Colonic mucosa (tissue), 4 donors: ENCODE data around the gene SNX32. TPM values are rescaled to one million over a fixed set of nuclear protein-coding genes. Genes with fewer than 3 reads are reported as not detected.

Experiments
- DNase-seq: peaks from one replicate; pipeline ENCODE4 v3.0.0-alpha.2; 2020
- H3K27ac ChIP-seq: fragments of 200-600 bp; one replicate; pipeline ENCODE4 v1.8.0; 2021
- H3K27me3 ChIP-seq: fragments of 200-600 bp; one replicate; pipeline ENCODE4 v1.8.0; 2021
- H3K36me3 ChIP-seq: fragments of 200-600 bp; one replicate; pipeline ENCODE4 v1.8.0; 2021
- H3K4me1 ChIP-seq: fragments of 200-600 bp; one replicate; pipeline ENCODE4 v1.8.0; 2021; ENCODE audit warnings: mild to moderate bottlenecking
- H3K4me3 ChIP-seq: fragments of 200-600 bp; one replicate; pipeline ENCODE4 v1.8.0; 2021
- H3K9ac ChIP-seq, 2 donors: one replicate each; pipeline ENCODE4 v1.7.0; 2013; ENCODE audit warnings: control low read depth in 2 of 2, low read depth in 2 of 2, low read length in 2 of 2
- H3K9me3 ChIP-seq: fragments of 200-600 bp; one replicate; pipeline ENCODE4 v1.8.0; 2021
- CTCF ChIP-seq: fragments of 200-600 bp; IDR thresholded peaks from one replicate; pipeline ENCODE4 v1.8.0; 2022; ENCODE audit warnings: antibody characterized with exemption, mild to moderate bottlenecking
- intact Hi-C: fragments of 100-400 bp; cut with DNase I; formaldehyde crosslinking; loops from one replicate; pipeline ENCODE4 v1.14.1; 2022
- total RNA-seq, 2 donors: library from RNA; stranded (reverse); fragmentation: NEBNext Ultra II Directional in 1 of 2; extraction: Animal tissue kit (Norgen Biotek cat#: 25700) in 1 of 2; gene quantifications; one replicate each; pipeline ENCODE4 v1.2.1, GENCODE V29; 2021
- donor health status: healthy.
- donor health status: DM: no; HTN: no; CAD: no.
- donor health status: DM: no; HTN: no; CAD: no.

Gene SNX32
- total RNA-seq, 2 donors from 2014 or later = 1.6 to 1.9 TPM

GRCh38 chr11:65868907-65869306 lies 35.1 kb downstream of the SNX32 start:
- intact Hi-C loops = no loop called here
- Histone ChIP-seq H3K36me3 (no peaks in the 10 kb centered on the region), H3K4me1 (no peaks in the 10 kb centered on the region), H3K27me3 (no peaks in the 10 kb centered on the region), H3K9ac (no peak overlapping the region), H3K9me3 (no peaks in the 10 kb centered on the region), H3K4me3 (no peak overlapping the region), H3K27ac (no peak overlapping the region)
- no peak for TF ChIP-seq CTCF
- no peak for DNase-seq

- H3K4me1 ChIP-seq = no peaks in the 10 kb centered on the region
- intact Hi-C loops = no loop called here
- no peak for DNase-seq
- H3K27ac ChIP-seq = no peak overlapping the region
- H3K9me3 ChIP-seq = no peaks in the 10 kb centered on the region
- H3K36me3 ChIP-seq = no peaks in the 10 kb centered on the region
- no peak for TF ChIP-seq CTCF
- H3K4me3 ChIP-seq = no peak overlapping the region
- no peaks in the 10 kb centered on the region for H3K27me3 ChIP-seq
- no peak overlapping the region for H3K9ac ChIP-seq
Observed at GRCh38 chr11:65869643-65870306, 36.0 kb downstream of the SNX32 start.

- no peak for TF ChIP-seq CTCF
- DNase-seq = no peak
- Histone ChIP-seq H3K9me3 (no peaks in the 10 kb centered on the region), H3K4me3 (no peak overlapping the region), H3K36me3 (no peaks in the 10 kb centered on the region), H3K27me3 (no peaks in the 10 kb centered on the region), H3K4me1 (no peaks in the 10 kb centered on the region), H3K27ac (no peak overlapping the region), H3K9ac (peak overlapping the region in 1 of 2 donors; percentile 19)
- intact Hi-C loops = no loop called here
Observed at GRCh38 chr11:65870307-65870658, 36.5 kb downstream of the SNX32 start.

- intact Hi-C loops = no loop called here
- DNase-seq = no peak
- Histone ChIP-seq H3K4me3 (no peak overlapping the region), H3K9ac (peak overlapping the region; percentile 18 to 65), H3K4me1 (no peaks in the 10 kb centered on the region), H3K27me3 (no peaks in the 10 kb centered on the region), H3K36me3 (no peaks in the 10 kb centered on the region), H3K9me3 (no peaks in the 10 kb centered on the region), H3K27ac (peak overlapping the region; percentile 67)
- TF ChIP-seq CTCF = no peak
Observed at GRCh38 chr11:65870706-65871681, 37.2 kb downstream of the SNX32 start.

GRCh38 chr11:65871811-65872548 lies 38.2 kb downstream of the SNX32 start:
- no peaks in the 10 kb centered on the region for H3K36me3 ChIP-seq
- H3K9ac ChIP-seq = peak overlapping the region; percentile 65 to 75
- H3K9me3 ChIP-seq = no peaks in the 10 kb centered on the region
- peak overlapping the region; percentile 67 for H3K27ac ChIP-seq
- DNase-seq = no peak
- intact Hi-C loops = no loop called here
- H3K4me3 ChIP-seq = peak overlapping the region; percentile 33
- TF ChIP-seq CTCF = no peak
- no peaks in the 10 kb centered on the region for H3K4me1 ChIP-seq
- H3K27me3 ChIP-seq = no peaks in the 10 kb centered on the region
